GM23338 (cell line): ENCODE measurements around the gene DACH1. TPM values are rescaled to one million over a fixed set of nuclear protein-coding genes. Genes with fewer than 3 reads are reported as not detected.

ENCODE experiments used
- CREB1 ChIP-seq: fragments of 250-450 bp; sonication (Bioruptor Pico); IDR thresholded peaks from 2 replicates; pipeline ENCODE4 v1.5.0; 2020; ENCODE audit warnings: low read depth, mild to moderate bottlenecking, moderate library complexity
- EZH2 ChIP-seq: fragments of 200-600 bp; sonication (generic); IDR thresholded peaks from one replicate; pipeline ENCODE4 v1.8.0; 2017; ENCODE audit warnings: antibody characterized with exemption, mild to moderate bottlenecking, low read depth; ENCODE audit not compliant: unreplicated experiment
- EZH2phosphoT487 ChIP-seq: fragments of 200-600 bp; sonication (generic); IDR thresholded peaks from one replicate; pipeline ENCODE4 v1.8.1; 2018; ENCODE audit warnings: antibody characterized with exemption; ENCODE audit not compliant: unreplicated experiment
- JUNB ChIP-seq: IDR thresholded peaks from one replicate; pipeline ENCODE4 v1.6.1; 2016; ENCODE audit warnings: antibody characterized with exemption; ENCODE audit not compliant: unreplicated experiment
- NANOG ChIP-seq: IDR thresholded peaks from 2 replicates; pipeline ENCODE4 v1.6.1; 2016; ENCODE audit warnings: antibody characterized with exemption, borderline replicate concordance
- ZNF331 ChIP-seq: fragments of 250-450 bp; sonication (Bioruptor Pico); IDR thresholded peaks from 2 replicates; pipeline ENCODE4 v1.5.0; 2020; ENCODE audit warnings: low read depth, mild to moderate bottlenecking, moderate library complexity
- polyA plus RNA-seq: library from polyadenylated mRNA; unstranded; fragments of >200 nt; fragmentation: Nextera tagmentation; extraction: Ambion mirVana; gene quantifications from 2 replicates; pipeline ENCODE4 v1.2.1, GENCODE V29; 2016
- total RNA-seq: library from RNA; depleted of rRNA; stranded (reverse); fragments of >200 nt; shearing (Covaris generic); gene quantifications from 2 replicates; pipeline ENCODE4 v1.2.3, GENCODE V29; 2014
- TF ChIP-seq, protein P1 (sequence below): fragments of 250-450 bp; sonication (Bioruptor Pico); IDR thresholded peaks from 2 replicates; pipeline ENCODE4 v1.5.0; 2020; ENCODE audit warnings: mild to moderate bottlenecking, moderate library complexity
- TF ChIP-seq, protein P2 (sequence below): IDR thresholded peaks from 2 replicates; pipeline ENCODE4 v1.6.1; 2016; ENCODE audit warnings: antibody characterized with exemption
- TF ChIP-seq, protein P3 (sequence below): IDR thresholded peaks from one replicate; pipeline ENCODE4 v1.6.1; 2018; ENCODE audit warnings: antibody characterized with exemption; ENCODE audit not compliant: unreplicated experiment

Gene DACH1
- total and polyA plus RNA-seq, 2 experiments from 2014 or later, result 0.45 to 0.57 TPM

DNA sequence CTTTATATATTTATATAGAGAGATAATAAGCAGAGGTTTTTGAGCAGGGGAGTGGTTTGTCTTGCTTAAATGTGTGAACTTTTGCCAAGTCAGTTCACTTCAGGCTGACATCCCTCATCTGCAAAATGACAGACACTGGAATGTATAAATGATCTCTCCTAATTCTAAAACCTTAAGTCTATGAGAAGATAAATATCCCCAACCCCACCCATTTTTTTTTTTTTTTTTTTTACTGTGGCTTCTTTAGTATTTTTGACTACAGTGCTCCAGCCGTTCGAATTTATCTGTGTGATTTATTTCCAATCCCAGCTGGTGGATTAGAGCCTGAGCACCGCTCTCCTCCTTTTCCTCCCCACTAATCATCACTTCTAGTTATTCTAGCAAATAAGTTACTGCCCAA lies 234.8 kb downstream of the DACH1 start (continued):
- TF ChIP-seq, protein P1, sequence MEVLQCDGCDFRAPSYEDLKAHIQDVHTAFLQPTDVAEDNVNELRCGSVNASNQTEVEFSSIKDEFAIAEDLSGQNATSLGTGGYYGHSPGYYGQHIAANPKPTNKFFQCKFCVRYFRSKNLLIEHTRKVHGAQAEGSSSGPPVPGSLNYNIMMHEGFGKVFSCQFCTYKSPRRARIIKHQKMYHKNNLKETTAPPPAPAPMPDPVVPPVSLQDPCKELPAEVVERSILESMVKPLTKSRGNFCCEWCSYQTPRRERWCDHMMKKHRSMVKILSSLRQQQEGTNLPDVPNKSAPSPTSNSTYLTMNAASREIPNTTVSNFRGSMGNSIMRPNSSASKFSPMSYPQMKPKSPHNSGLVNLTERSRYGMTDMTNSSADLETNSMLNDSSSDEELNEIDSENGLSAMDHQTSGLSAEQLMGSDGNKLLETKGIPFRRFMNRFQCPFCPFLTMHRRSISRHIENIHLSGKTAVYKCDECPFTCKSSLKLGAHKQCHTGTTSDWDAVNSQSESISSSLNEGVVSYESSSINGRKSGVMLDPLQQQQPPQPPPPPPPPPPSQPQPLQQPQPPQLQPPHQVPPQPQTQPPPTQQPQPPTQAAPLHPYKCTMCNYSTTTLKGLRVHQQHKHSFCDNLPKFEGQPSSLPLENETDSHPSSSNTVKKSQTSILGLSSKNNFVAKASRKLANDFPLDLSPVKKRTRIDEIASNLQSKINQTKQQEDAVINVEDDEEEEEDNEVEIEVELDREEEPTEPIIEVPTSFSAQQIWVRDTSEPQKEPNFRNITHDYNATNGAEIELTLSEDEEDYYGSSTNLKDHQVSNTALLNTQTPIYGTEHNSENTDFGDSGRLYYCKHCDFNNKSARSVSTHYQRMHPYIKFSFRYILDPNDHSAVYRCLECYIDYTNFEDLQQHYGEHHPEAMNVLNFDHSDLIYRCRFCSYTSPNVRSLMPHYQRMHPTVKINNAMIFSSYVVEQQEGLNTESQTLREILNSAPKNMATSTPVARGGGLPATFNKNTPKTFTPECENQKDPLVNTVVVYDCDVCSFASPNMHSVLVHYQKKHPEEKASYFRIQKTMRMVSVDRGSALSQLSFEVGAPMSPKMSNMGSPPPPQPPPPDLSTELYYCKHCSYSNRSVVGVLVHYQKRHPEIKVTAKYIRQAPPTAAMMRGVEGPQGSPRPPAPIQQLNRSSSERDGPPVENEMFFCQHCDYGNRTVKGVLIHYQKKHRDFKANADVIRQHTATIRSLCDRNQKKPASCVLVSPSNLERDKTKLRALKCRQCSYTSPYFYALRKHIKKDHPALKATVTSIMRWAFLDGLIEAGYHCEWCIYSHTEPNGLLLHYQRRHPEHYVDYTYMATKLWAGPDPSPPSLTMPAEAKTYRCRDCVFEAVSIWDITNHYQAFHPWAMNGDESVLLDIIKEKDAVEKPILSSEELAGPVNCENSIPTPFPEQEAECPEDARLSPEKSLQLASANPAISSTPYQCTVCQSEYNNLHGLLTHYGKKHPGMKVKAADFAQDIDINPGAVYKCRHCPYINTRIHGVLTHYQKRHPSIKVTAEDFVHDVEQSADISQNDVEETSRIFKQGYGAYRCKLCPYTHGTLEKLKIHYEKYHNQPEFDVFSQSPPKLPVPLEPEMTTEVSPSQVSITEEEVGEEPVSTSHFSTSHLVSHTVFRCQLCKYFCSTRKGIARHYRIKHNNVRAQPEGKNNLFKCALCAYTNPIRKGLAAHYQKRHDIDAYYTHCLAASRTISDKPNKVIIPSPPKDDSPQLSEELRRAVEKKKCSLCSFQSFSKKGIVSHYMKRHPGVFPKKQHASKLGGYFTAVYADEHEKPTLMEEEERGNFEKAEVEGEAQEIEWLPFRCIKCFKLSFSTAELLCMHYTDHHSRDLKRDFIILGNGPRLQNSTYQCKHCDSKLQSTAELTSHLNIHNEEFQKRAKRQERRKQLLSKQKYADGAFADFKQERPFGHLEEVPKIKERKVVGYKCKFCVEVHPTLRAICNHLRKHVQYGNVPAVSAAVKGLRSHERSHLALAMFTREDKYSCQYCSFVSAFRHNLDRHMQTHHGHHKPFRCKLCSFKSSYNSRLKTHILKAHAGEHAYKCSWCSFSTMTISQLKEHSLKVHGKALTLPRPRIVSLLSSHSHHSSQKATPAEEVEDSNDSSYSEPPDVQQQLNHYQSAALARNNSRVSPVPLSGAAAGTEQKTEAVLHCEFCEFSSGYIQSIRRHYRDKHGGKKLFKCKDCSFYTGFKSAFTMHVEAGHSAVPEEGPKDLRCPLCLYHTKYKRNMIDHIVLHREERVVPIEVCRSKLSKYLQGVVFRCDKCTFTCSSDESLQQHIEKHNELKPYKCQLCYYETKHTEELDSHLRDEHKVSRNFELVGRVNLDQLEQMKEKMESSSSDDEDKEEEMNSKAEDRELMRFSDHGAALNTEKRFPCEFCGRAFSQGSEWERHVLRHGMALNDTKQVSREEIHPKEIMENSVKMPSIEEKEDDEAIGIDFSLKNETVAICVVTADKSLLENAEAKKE (CRISPR knock-in tag), result no peak
- TF ChIP-seq, protein P2, sequence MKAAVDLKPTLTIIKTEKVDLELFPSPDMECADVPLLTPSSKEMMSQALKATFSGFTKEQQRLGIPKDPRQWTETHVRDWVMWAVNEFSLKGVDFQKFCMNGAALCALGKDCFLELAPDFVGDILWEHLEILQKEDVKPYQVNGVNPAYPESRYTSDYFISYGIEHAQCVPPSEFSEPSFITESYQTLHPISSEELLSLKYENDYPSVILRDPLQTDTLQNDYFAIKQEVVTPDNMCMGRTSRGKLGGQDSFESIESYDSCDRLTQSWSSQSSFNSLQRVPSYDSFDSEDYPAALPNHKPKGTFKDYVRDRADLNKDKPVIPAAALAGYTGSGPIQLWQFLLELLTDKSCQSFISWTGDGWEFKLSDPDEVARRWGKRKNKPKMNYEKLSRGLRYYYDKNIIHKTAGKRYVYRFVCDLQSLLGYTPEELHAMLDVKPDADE, result no peak
- TF ChIP-seq EZH2phosphoT487 (no peak), NANOG (no peak), EZH2 (no peak), ZNF331 (no peak), JUNB (no peak), CREB1 (CRISPR knock-in tag) (no peak)
- TF ChIP-seq, protein P3, sequence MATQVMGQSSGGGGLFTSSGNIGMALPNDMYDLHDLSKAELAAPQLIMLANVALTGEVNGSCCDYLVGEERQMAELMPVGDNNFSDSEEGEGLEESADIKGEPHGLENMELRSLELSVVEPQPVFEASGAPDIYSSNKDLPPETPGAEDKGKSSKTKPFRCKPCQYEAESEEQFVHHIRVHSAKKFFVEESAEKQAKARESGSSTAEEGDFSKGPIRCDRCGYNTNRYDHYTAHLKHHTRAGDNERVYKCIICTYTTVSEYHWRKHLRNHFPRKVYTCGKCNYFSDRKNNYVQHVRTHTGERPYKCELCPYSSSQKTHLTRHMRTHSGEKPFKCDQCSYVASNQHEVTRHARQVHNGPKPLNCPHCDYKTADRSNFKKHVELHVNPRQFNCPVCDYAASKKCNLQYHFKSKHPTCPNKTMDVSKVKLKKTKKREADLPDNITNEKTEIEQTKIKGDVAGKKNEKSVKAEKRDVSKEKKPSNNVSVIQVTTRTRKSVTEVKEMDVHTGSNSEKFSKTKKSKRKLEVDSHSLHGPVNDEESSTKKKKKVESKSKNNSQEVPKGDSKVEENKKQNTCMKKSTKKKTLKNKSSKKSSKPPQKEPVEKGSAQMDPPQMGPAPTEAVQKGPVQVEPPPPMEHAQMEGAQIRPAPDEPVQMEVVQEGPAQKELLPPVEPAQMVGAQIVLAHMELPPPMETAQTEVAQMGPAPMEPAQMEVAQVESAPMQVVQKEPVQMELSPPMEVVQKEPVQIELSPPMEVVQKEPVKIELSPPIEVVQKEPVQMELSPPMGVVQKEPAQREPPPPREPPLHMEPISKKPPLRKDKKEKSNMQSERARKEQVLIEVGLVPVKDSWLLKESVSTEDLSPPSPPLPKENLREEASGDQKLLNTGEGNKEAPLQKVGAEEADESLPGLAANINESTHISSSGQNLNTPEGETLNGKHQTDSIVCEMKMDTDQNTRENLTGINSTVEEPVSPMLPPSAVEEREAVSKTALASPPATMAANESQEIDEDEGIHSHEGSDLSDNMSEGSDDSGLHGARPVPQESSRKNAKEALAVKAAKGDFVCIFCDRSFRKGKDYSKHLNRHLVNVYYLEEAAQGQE, result no peak
